ENCODE data around the gene BNC2.

- TF ChIP-seq CTCF (conservative IDR thresholded peaks at IDR 0.05) (no peak), EZH2 (IDR thresholded peaks at IDR 0.05; ENCODE audit: low read depth) (no peak)
Observed at GRCh38 chr9:16637218-16637617, 233.3 kb downstream of the BNC2 start.

All from PC-9 (cell line).